H9 (cell line): ENCODE results near the gene MYCBPAP. TPM values are rescaled to one million over a fixed set of nuclear protein-coding genes. Genes with fewer than 3 reads are reported as not detected.

Source experiments
- DNase-seq: peaks from one replicate; pipeline ENCODE4 v3.0.0-alpha.2; 2017
- H2AFZ ChIP-seq: one replicate; pipeline ENCODE4 v1.6.1; 2013; ENCODE audit warnings: mild to moderate bottlenecking, low read length, control low read depth, moderate library complexity
- H2AK5ac ChIP-seq: 2 replicates; pipeline ENCODE4 v1.6.1; 2013; ENCODE audit warnings: low read length, control low read depth, mixed read lengths; ENCODE audit not compliant: insufficient read length
- H2BK120ac ChIP-seq: one replicate; pipeline ENCODE4 v1.6.1; 2013; ENCODE audit warnings: low read depth, mild to moderate bottlenecking, low read length, control low read depth, inconsistent platforms; ENCODE audit not compliant: poor library complexity, severe bottlenecking
- H2BK12ac ChIP-seq: 2 replicates; pipeline ENCODE4 v1.6.1; 2013; ENCODE audit warnings: low read length, control low read depth, mixed read lengths, low read depth; ENCODE audit not compliant: insufficient read length
- H2BK15ac ChIP-seq: 2 replicates; pipeline ENCODE4 v1.6.1; 2013; ENCODE audit warnings: low read depth, low read length, control low read depth
- H2BK20ac ChIP-seq: one replicate; pipeline ENCODE4 v1.6.1; 2013; ENCODE audit warnings: low read depth, mild to moderate bottlenecking, low read length, control low read depth, inconsistent platforms; ENCODE audit not compliant: poor library complexity, severe bottlenecking
- H2BK5ac ChIP-seq: 2 replicates; pipeline ENCODE4 v1.6.1; 2013; ENCODE audit warnings: low read length, control low read depth, mixed read lengths; ENCODE audit not compliant: insufficient read length
- H3K14ac ChIP-seq: 2 replicates; pipeline ENCODE4 v1.6.1; 2013; ENCODE audit warnings: low read length, control low read depth; ENCODE audit not compliant: insufficient read depth
- H3K18ac ChIP-seq: 2 replicates; pipeline ENCODE4 v1.6.1; 2013; ENCODE audit warnings: low read depth, mild to moderate bottlenecking, mixed read lengths, low read length, control low read depth; ENCODE audit not compliant: insufficient read length
- H3K23ac ChIP-seq: 2 replicates; pipeline ENCODE4 v1.6.1; 2013; ENCODE audit warnings: low read length, control low read depth, mixed read lengths, low read depth; ENCODE audit not compliant: insufficient read length
- H3K23me2 ChIP-seq: 2 replicates; pipeline ENCODE4 v1.6.1; 2013; ENCODE audit warnings: low read depth, mild to moderate bottlenecking, mixed read lengths, low read length, control low read depth; ENCODE audit not compliant: insufficient read length, poor library complexity, severe bottlenecking
- H3K27ac ChIP-seq: 2 replicates; pipeline ENCODE4 v1.5.1; 2013; ENCODE audit warnings: low read length, control low read depth, mixed read lengths, low read depth; ENCODE audit not compliant: insufficient read length
- H3K27me3 ChIP-seq: 2 replicates; pipeline ENCODE4 v1.6.1; 2013; ENCODE audit warnings: low read length, control low read depth, inconsistent platforms; ENCODE audit not compliant: insufficient read depth
- H3K4ac ChIP-seq: 2 replicates; pipeline ENCODE4 v1.6.1; 2013; ENCODE audit warnings: low read depth, mild to moderate bottlenecking, control low read depth, inconsistent platforms, low read length, moderate library complexity
- H3K4me1 ChIP-seq: 2 replicates; pipeline ENCODE4 v1.6.1; 2013; ENCODE audit warnings: low read length, control low read depth, inconsistent platforms; ENCODE audit not compliant: insufficient read depth
- H3K4me2 ChIP-seq: 2 replicates; pipeline ENCODE4 v1.6.1; 2013; ENCODE audit warnings: low read length, control low read depth, mixed read lengths; ENCODE audit not compliant: insufficient read length, insufficient read depth
- H3K56ac ChIP-seq: 2 replicates; pipeline ENCODE4 v1.6.1; 2013; ENCODE audit warnings: low read depth, mild to moderate bottlenecking, mixed read lengths, low read length, control low read depth; ENCODE audit not compliant: insufficient read length
- H3K79me1 ChIP-seq: 2 replicates; pipeline ENCODE4 v1.6.1; 2013; ENCODE audit warnings: low read depth, mild to moderate bottlenecking, moderate library complexity, low read length, control low read depth, inconsistent platforms; ENCODE audit not compliant: insufficient read depth, poor library complexity, severe bottlenecking
- H3K79me2 ChIP-seq: 2 replicates; pipeline ENCODE4 v1.6.1; 2013; ENCODE audit warnings: low read length, control low read depth, inconsistent platforms; ENCODE audit not compliant: insufficient read depth
- H3K9ac ChIP-seq: 2 replicates; pipeline ENCODE4 v1.6.1; 2013; ENCODE audit warnings: low read length, control low read depth, mixed read lengths; ENCODE audit not compliant: insufficient read length; ENCODE audit errors: extremely low read depth
- H3K9me3 ChIP-seq: one replicate; pipeline ENCODE4 v1.6.1; 2013; ENCODE audit warnings: low read depth, low read length, inconsistent platforms; ENCODE audit not compliant: control insufficient read depth
- H3T11ph ChIP-seq: one replicate; pipeline ENCODE4 v1.6.1; 2013; ENCODE audit warnings: mild to moderate bottlenecking, low read length, control low read depth, inconsistent platforms
- H4K20me1 ChIP-seq: one replicate; pipeline ENCODE4 v1.6.1; 2013; ENCODE audit not compliant: control insufficient read depth, insufficient read length, insufficient read depth
- H4K5ac ChIP-seq: 2 replicates; pipeline ENCODE4 v1.6.1; 2013; ENCODE audit warnings: low read depth, mild to moderate bottlenecking, mixed read lengths, low read length, control low read depth; ENCODE audit not compliant: insufficient read length
- H4K8ac ChIP-seq: replicated peaks from 2 replicates; pipeline ENCODE4 v1.6.1; 2013; ENCODE audit warnings: low read length, control low read depth, mixed read lengths, low read depth; ENCODE audit not compliant: insufficient read length
- H4K91ac ChIP-seq: 2 replicates; pipeline ENCODE4 v1.6.1; 2013; ENCODE audit warnings: low read depth, mild to moderate bottlenecking, moderate library complexity, mixed read lengths, low read length, control low read depth; ENCODE audit not compliant: insufficient read length
- H3K27ac Mint-ChIP-seq, 3 experiments: 2 replicates in 2 of 3; 3 replicates in 1 of 3; pipeline ENCODE4 v1.8.0; 2020 to 2021; ENCODE audit warnings: mixed read lengths in 3 of 3, mild to moderate bottlenecking in 1 of 3, moderate library complexity in 1 of 3
- H3K27me3 Mint-ChIP-seq: 2 replicates; pipeline ENCODE4 v1.8.0; 2021; ENCODE audit warnings: low read depth, mild to moderate bottlenecking, moderate library complexity, mixed read lengths
- H3K36me3 Mint-ChIP-seq, 3 experiments: 2 replicates in 2 of 3; 3 replicates in 1 of 3; pipeline ENCODE4 v1.8.0; 2020 to 2021; ENCODE audit warnings: low read depth in 3 of 3, mixed read lengths in 3 of 3; ENCODE audit not compliant: insufficient read depth in 1 of 3
- H3K4me1 Mint-ChIP-seq, 2 experiments: 2 replicates each; pipeline ENCODE4 v1.8.0; 2020; ENCODE audit warnings: mixed read lengths in 2 of 2
- H3K4me3 Mint-ChIP-seq, 2 experiments: 2 replicates in 1 of 2; 3 replicates in 1 of 2; pipeline ENCODE4 v1.8.0; 2020 to 2021; ENCODE audit warnings: mild to moderate bottlenecking in 2 of 2, mixed read lengths in 2 of 2, moderate library complexity in 1 of 2
- H3K9me3 Mint-ChIP-seq, 2 experiments: 2 replicates in 1 of 2; 3 replicates in 1 of 2; pipeline ENCODE4 v1.8.0; 2020; ENCODE audit warnings: mild to moderate bottlenecking in 2 of 2, mixed read lengths in 2 of 2, moderate library complexity in 1 of 2
- CTCF ChIP-seq: fragments of 200-600 bp; sonication (generic); conservative IDR thresholded peaks from 3 replicates; pipeline ENCODE4 v1.8.0; 2021; ENCODE audit warnings: antibody characterized with exemption, mild to moderate bottlenecking
- WGBS: extraction: QIAGEN DNeasy Blood & Tissue Kit; methylation state at CpG from one replicate; pipeline ENCODE4 v1.1.7; 2013; ENCODE audit warnings: missing lambda C conversion rate, low lambda C conversion rate, mixed read lengths; ENCODE audit not compliant: insufficient read length; ENCODE audit errors: extremely low coverage; 5-methylcytosine and 5-hydroxymethylcytosine counted together
- total RNA-seq: library from RNA; stranded (reverse); gene quantifications from 2 replicates; pipeline ENCODE4 v1.2.1, GENCODE V29; 2021

MYCBPAP gene
- total RNA-seq, 1 experiment from 2014 or later: 1.7 TPM

- Histone ChIP-seq H4K8ac (no peak overlapping the region), H3K23me2 (no peaks in the 10 kb centered on the region), H2BK5ac (no peak overlapping the region), H3K79me2 (no peaks in the 10 kb centered on the region), H3K56ac (no peak overlapping the region), H2AK5ac (no peak overlapping the region), H3K27me3 (no peaks in the 10 kb centered on the region), H2BK12ac (no peak overlapping the region), H4K5ac (no peak overlapping the region), H3K27ac (no peak overlapping the region), H3T11ph (no peak overlapping the region), H4K91ac (no peak overlapping the region), H2BK20ac (no peak overlapping the region), H2BK120ac (no peak overlapping the region), H4K20me1 (no peaks in the 10 kb centered on the region), H3K23ac (no peak overlapping the region), H3K4me1 (no peaks in the 10 kb centered on the region), H3K4ac (no peak overlapping the region), H3K9ac (no peak overlapping the region), H3K9me3 (no peaks in the 10 kb centered on the region), H3K79me1 (no peaks in the 10 kb centered on the region), H3K14ac (no peak overlapping the region), H3K4me2 (no peak overlapping the region), H3K18ac (no peak overlapping the region), H2BK15ac (no peak overlapping the region), H2AFZ (no peak overlapping the region)
- Mint-ChIP-seq H3K9me3 (no peaks in the 10 kb centered on the region), H3K4me1 (peaks cover 2 to 6% of the 10 kb centered on the region in 2 experiments; a peak in 3 of 4 replicates), H3K27ac (no peak overlapping the region), H3K36me3 (no peaks in the 10 kb centered on the region), H3K27me3 (peaks cover 3% of the 10 kb centered on the region; the same call in 1 of the 2 replicates), H3K4me3 (no peak overlapping the region)
- WGBS: no CpG with 5 or more reads among the region's 8 CpGs
- TF ChIP-seq CTCF: no peak
- DNase-seq: no peak
These were observed 12.9 kb upstream of the MYCBPAP start for GRCh38 chr17:50495217-50495823.
